GM23338 (cell line): ENCODE data around the gene ABCC5. TPM values are rescaled to one million over a fixed set of nuclear protein-coding genes. Genes with fewer than 3 reads are reported as not detected.

Experiments used
- ATAC-seq: fragments of 200-7000 bp; cut with Tn5 transposase; 3 replicates; pipeline ENCODE4 v1.9.1; 2020
- DNase-seq: peaks from one replicate; pipeline ENCODE4 v3.0.0-alpha.2; 2015; ENCODE audit warnings: low spot score
- H2AFZ ChIP-seq: fragments of 200-600 bp; sonication (generic); 2 replicates; pipeline ENCODE4 v1.8.0; 2016; ENCODE audit warnings: antibody characterized with exemption, mild to moderate bottlenecking, moderate library complexity
- H3F3A ChIP-seq: fragments of 200-600 bp; sonication (generic); replicated peaks from 2 replicates; pipeline ENCODE4 v1.8.0; 2017; ENCODE audit warnings: antibody characterized with exemption, mixed run types, low read depth
- H3K27ac ChIP-seq: fragments of 200-600 bp; sonication (generic); 2 replicates; pipeline ENCODE4 v1.6.1; 2016; ENCODE audit warnings: low read depth
- H3K27me3 ChIP-seq: fragments of 200-600 bp; sonication (generic); 2 replicates; pipeline ENCODE4 v1.8.0; 2016; ENCODE audit warnings: mild to moderate bottlenecking, mixed run types, moderate library complexity; ENCODE audit not compliant: insufficient read depth
- H3K36me3 ChIP-seq: fragments of 200-600 bp; sonication (generic); 2 replicates; pipeline ENCODE4 v1.8.0; 2016; ENCODE audit warnings: mild to moderate bottlenecking; ENCODE audit not compliant: insufficient read depth
- H3K4me1 ChIP-seq: fragments of 200-600 bp; sonication (generic); 2 replicates; pipeline ENCODE4 v1.8.0; 2016; ENCODE audit warnings: mild to moderate bottlenecking, moderate library complexity; ENCODE audit not compliant: insufficient read depth
- H3K4me2 ChIP-seq: fragments of 200-600 bp; sonication (generic); 2 replicates; pipeline ENCODE4 v1.7.1; 2017; ENCODE audit warnings: mixed run types
- H3K4me3 ChIP-seq: fragments of 200-600 bp; sonication (generic); 2 replicates; pipeline ENCODE4 v1.6.1; 2016; ENCODE audit warnings: mixed run types
- H3K79me2 ChIP-seq: fragments of 200-600 bp; sonication (generic); replicated peaks from 2 replicates; pipeline ENCODE4 v1.8.0; 2017; ENCODE audit warnings: mild to moderate bottlenecking; ENCODE audit not compliant: insufficient read depth
- H3K9me2 ChIP-seq: fragments of 200-600 bp; sonication (generic); 2 replicates; pipeline ENCODE4 v1.8.0; 2017; ENCODE audit not compliant: insufficient read depth
- H4K20me1 ChIP-seq: fragments of 200-600 bp; sonication (generic); replicated peaks from 2 replicates; pipeline ENCODE4 v1.8.0; 2017; ENCODE audit warnings: mild to moderate bottlenecking; ENCODE audit not compliant: insufficient read depth
- H3K27ac Mint-ChIP-seq: 2 replicates; pipeline ENCODE4 v1.8.0; 2020; ENCODE audit warnings: inconsistent platforms, mild to moderate bottlenecking, moderate library complexity, mixed read lengths
- H3K27me3 Mint-ChIP-seq: 3 replicates; pipeline ENCODE4 v1.8.0; 2022; ENCODE audit warnings: low read depth, mild to moderate bottlenecking, moderate library complexity, mixed read lengths, inconsistent platforms; ENCODE audit not compliant: insufficient read depth, poor library complexity
- H3K36me3 Mint-ChIP-seq: 3 replicates; pipeline ENCODE4 v1.8.0; 2021; ENCODE audit warnings: low read depth, mild to moderate bottlenecking, inconsistent platforms, moderate library complexity, mixed read lengths
- H3K4me1 Mint-ChIP-seq: 3 replicates; pipeline ENCODE4 v1.8.0; 2020; ENCODE audit warnings: mild to moderate bottlenecking, inconsistent platforms, mixed read lengths
- H3K4me3 Mint-ChIP-seq: 3 replicates; pipeline ENCODE4 v1.8.0; 2021; ENCODE audit warnings: moderate library complexity, mild to moderate bottlenecking, inconsistent platforms, mixed read lengths
- H3K9me3 Mint-ChIP-seq: 3 replicates; pipeline ENCODE4 v1.8.0; 2020; ENCODE audit warnings: moderate library complexity, mild to moderate bottlenecking, inconsistent platforms, mixed read lengths
- CREB1 ChIP-seq: fragments of 250-450 bp; sonication (Bioruptor Pico); IDR thresholded peaks from 2 replicates; pipeline ENCODE4 v1.5.0; 2020; ENCODE audit warnings: low read depth, mild to moderate bottlenecking, moderate library complexity
- CTCF ChIP-seq, 2 experiments: fragments of 200-600 bp in 1 of 2; sonication (generic) in 1 of 2; conservative IDR thresholded peaks; 2 replicates each; pipeline versions ENCODE4 v1.5.1 to v1.6.1; 2016 to 2017; ENCODE audit warnings: antibody characterized with exemption in 2 of 2, low read depth in 2 of 2, mild to moderate bottlenecking in 2 of 2, moderate library complexity in 1 of 2
- ETS1 ChIP-seq: IDR thresholded peaks from 2 replicates; pipeline ENCODE4 v1.6.1; 2016; ENCODE audit warnings: antibody characterized with exemption
- EZH2 ChIP-seq: fragments of 200-600 bp; sonication (generic); IDR thresholded peaks from one replicate; pipeline ENCODE4 v1.8.0; 2017; ENCODE audit warnings: antibody characterized with exemption, mild to moderate bottlenecking, low read depth; ENCODE audit not compliant: unreplicated experiment
- EZH2phosphoT487 ChIP-seq: fragments of 200-600 bp; sonication (generic); IDR thresholded peaks from one replicate; pipeline ENCODE4 v1.8.1; 2018; ENCODE audit warnings: antibody characterized with exemption; ENCODE audit not compliant: unreplicated experiment
- JUNB ChIP-seq: IDR thresholded peaks from one replicate; pipeline ENCODE4 v1.6.1; 2016; ENCODE audit warnings: antibody characterized with exemption; ENCODE audit not compliant: unreplicated experiment
- NANOG ChIP-seq: IDR thresholded peaks from 2 replicates; pipeline ENCODE4 v1.6.1; 2016; ENCODE audit warnings: antibody characterized with exemption, borderline replicate concordance
- POLR2AphosphoS5 ChIP-seq: IDR thresholded peaks from 2 replicates; pipeline ENCODE4 v1.6.1; 2016; ENCODE audit warnings: antibody characterized with exemption, low read depth
- STAT1 ChIP-seq: IDR thresholded peaks from one replicate; pipeline ENCODE4 v1.6.1; 2016; ENCODE audit warnings: antibody characterized with exemption; ENCODE audit not compliant: unreplicated experiment
- ZNF114 ChIP-seq: fragments of 250-450 bp; sonication (Bioruptor Pico); IDR thresholded peaks from 2 replicates; pipeline ENCODE4 v1.5.0; 2020; ENCODE audit warnings: mild to moderate bottlenecking, moderate library complexity
- ZNF331 ChIP-seq: fragments of 250-450 bp; sonication (Bioruptor Pico); IDR thresholded peaks from 2 replicates; pipeline ENCODE4 v1.5.0; 2020; ENCODE audit warnings: low read depth, mild to moderate bottlenecking, moderate library complexity
- polyA plus RNA-seq: library from polyadenylated mRNA; unstranded; fragments of >200 nt; fragmentation: Nextera tagmentation; extraction: Ambion mirVana; gene quantifications from 2 replicates; pipeline ENCODE4 v1.2.1, GENCODE V29; 2016
- total RNA-seq: library from RNA; depleted of rRNA; stranded (reverse); fragments of >200 nt; shearing (Covaris generic); gene quantifications from 2 replicates; pipeline ENCODE4 v1.2.3, GENCODE V29; 2014
- TF ChIP-seq, protein P1 (sequence below): fragments of 250-450 bp; sonication (Bioruptor Pico); IDR thresholded peaks from 2 replicates; pipeline ENCODE4 v1.5.0; 2020; ENCODE audit warnings: mild to moderate bottlenecking, moderate library complexity
- TF ChIP-seq, protein P2 (sequence below): IDR thresholded peaks from one replicate; pipeline ENCODE4 v1.6.1; 2018; ENCODE audit warnings: antibody characterized with exemption; ENCODE audit not compliant: unreplicated experiment

Gene ABCC5
- total and polyA plus RNA-seq, 2 experiments from 2014 or later, result 14.0 to 39.9 TPM

DNA sequence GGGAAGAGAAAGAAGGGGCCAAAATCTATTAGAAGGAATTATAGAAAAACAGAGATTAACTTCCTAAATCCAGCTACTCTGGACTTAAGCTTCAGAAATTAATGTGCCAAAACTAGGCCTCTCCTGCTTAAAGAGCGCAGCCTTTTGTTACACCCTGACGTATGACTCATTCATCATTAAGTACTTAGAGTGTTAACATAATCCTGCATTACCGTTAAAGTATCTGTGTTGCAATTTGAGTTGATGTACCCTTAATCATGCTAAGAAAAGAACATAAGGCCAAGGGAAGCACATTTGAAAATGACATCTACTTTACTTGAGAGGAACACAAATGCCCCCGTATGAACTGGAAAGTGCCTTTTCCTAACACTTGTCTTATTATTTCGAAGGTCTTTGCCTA is 21.7 kb upstream of the ABCC5 start:
- Histone ChIP-seq H3K4me3 (no peak overlapping the region), H3K27ac (no peak overlapping the region), H3K36me3 (no peaks in the 10 kb centered on the region), H3K79me2 (no peaks in the 10 kb centered on the region), H2AFZ (no peak overlapping the region), H3K4me2 (no peak overlapping the region), H3K4me1 (no peaks in the 10 kb centered on the region), H3F3A (no peaks in the 10 kb centered on the region), H3K9me2 (no peaks in the 10 kb centered on the region), H4K20me1 (no peaks in the 10 kb centered on the region), H3K27me3 (no peaks in the 10 kb centered on the region)
- ATAC-seq (no peak), DNase-seq (no peak)
- Mint-ChIP-seq H3K9me3 (no peaks in the 10 kb centered on the region), H3K27ac (no peak overlapping the region), H3K27me3 (peaks cover 6% of the 10 kb centered on the region), H3K4me1 (no peaks in the 10 kb centered on the region; the same call in 2 of the 3 replicates), H3K36me3 (no peaks in the 10 kb centered on the region; the same call in 2 of the 3 replicates), H3K4me3 (no peak overlapping the region)
- TF ChIP-seq, protein P1, sequence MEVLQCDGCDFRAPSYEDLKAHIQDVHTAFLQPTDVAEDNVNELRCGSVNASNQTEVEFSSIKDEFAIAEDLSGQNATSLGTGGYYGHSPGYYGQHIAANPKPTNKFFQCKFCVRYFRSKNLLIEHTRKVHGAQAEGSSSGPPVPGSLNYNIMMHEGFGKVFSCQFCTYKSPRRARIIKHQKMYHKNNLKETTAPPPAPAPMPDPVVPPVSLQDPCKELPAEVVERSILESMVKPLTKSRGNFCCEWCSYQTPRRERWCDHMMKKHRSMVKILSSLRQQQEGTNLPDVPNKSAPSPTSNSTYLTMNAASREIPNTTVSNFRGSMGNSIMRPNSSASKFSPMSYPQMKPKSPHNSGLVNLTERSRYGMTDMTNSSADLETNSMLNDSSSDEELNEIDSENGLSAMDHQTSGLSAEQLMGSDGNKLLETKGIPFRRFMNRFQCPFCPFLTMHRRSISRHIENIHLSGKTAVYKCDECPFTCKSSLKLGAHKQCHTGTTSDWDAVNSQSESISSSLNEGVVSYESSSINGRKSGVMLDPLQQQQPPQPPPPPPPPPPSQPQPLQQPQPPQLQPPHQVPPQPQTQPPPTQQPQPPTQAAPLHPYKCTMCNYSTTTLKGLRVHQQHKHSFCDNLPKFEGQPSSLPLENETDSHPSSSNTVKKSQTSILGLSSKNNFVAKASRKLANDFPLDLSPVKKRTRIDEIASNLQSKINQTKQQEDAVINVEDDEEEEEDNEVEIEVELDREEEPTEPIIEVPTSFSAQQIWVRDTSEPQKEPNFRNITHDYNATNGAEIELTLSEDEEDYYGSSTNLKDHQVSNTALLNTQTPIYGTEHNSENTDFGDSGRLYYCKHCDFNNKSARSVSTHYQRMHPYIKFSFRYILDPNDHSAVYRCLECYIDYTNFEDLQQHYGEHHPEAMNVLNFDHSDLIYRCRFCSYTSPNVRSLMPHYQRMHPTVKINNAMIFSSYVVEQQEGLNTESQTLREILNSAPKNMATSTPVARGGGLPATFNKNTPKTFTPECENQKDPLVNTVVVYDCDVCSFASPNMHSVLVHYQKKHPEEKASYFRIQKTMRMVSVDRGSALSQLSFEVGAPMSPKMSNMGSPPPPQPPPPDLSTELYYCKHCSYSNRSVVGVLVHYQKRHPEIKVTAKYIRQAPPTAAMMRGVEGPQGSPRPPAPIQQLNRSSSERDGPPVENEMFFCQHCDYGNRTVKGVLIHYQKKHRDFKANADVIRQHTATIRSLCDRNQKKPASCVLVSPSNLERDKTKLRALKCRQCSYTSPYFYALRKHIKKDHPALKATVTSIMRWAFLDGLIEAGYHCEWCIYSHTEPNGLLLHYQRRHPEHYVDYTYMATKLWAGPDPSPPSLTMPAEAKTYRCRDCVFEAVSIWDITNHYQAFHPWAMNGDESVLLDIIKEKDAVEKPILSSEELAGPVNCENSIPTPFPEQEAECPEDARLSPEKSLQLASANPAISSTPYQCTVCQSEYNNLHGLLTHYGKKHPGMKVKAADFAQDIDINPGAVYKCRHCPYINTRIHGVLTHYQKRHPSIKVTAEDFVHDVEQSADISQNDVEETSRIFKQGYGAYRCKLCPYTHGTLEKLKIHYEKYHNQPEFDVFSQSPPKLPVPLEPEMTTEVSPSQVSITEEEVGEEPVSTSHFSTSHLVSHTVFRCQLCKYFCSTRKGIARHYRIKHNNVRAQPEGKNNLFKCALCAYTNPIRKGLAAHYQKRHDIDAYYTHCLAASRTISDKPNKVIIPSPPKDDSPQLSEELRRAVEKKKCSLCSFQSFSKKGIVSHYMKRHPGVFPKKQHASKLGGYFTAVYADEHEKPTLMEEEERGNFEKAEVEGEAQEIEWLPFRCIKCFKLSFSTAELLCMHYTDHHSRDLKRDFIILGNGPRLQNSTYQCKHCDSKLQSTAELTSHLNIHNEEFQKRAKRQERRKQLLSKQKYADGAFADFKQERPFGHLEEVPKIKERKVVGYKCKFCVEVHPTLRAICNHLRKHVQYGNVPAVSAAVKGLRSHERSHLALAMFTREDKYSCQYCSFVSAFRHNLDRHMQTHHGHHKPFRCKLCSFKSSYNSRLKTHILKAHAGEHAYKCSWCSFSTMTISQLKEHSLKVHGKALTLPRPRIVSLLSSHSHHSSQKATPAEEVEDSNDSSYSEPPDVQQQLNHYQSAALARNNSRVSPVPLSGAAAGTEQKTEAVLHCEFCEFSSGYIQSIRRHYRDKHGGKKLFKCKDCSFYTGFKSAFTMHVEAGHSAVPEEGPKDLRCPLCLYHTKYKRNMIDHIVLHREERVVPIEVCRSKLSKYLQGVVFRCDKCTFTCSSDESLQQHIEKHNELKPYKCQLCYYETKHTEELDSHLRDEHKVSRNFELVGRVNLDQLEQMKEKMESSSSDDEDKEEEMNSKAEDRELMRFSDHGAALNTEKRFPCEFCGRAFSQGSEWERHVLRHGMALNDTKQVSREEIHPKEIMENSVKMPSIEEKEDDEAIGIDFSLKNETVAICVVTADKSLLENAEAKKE (CRISPR knock-in tag), result no peak
- TF ChIP-seq, protein P2, sequence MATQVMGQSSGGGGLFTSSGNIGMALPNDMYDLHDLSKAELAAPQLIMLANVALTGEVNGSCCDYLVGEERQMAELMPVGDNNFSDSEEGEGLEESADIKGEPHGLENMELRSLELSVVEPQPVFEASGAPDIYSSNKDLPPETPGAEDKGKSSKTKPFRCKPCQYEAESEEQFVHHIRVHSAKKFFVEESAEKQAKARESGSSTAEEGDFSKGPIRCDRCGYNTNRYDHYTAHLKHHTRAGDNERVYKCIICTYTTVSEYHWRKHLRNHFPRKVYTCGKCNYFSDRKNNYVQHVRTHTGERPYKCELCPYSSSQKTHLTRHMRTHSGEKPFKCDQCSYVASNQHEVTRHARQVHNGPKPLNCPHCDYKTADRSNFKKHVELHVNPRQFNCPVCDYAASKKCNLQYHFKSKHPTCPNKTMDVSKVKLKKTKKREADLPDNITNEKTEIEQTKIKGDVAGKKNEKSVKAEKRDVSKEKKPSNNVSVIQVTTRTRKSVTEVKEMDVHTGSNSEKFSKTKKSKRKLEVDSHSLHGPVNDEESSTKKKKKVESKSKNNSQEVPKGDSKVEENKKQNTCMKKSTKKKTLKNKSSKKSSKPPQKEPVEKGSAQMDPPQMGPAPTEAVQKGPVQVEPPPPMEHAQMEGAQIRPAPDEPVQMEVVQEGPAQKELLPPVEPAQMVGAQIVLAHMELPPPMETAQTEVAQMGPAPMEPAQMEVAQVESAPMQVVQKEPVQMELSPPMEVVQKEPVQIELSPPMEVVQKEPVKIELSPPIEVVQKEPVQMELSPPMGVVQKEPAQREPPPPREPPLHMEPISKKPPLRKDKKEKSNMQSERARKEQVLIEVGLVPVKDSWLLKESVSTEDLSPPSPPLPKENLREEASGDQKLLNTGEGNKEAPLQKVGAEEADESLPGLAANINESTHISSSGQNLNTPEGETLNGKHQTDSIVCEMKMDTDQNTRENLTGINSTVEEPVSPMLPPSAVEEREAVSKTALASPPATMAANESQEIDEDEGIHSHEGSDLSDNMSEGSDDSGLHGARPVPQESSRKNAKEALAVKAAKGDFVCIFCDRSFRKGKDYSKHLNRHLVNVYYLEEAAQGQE, result no peak
- TF ChIP-seq ZNF331 (no peak), STAT1 (no peak), CTCF (conservative IDR thresholded peaks at IDR 0.05; ENCODE audit: low read depth in 2 of 2) (no peak), JUNB (no peak), ETS1 (no peak), ZNF114 (CRISPR knock-in tag) (no peak), POLR2AphosphoS5 (no peak), CREB1 (no peak), NANOG (no peak), EZH2 (no peak), EZH2phosphoT487 (no peak)
